OCI-LY3 (cell line): ENCODE results near the gene CEP55.

Source experiments
- CTCF ChIP-seq: fragments of 200-600, 300-600 bp; sonication (generic); IDR thresholded peaks from 2 replicates; pipeline ENCODE4 v1.5.1; 2014; ENCODE audit warnings: antibody characterized with exemption, low read length, low read depth
- EZH2phosphoT487 ChIP-seq: fragments of 200-600 bp; shearing (Covaris generic); IDR thresholded peaks from 2 replicates; pipeline ENCODE4 v1.6.1; 2018; ENCODE audit warnings: antibody characterized with exemption, mixed run types, low read depth

- TF ChIP-seq CTCF (no peak), EZH2phosphoT487 (no peak)
These were observed 27.0 kb upstream of the CEP55 start for GRCh38 chr10:93469454-93469853.
